Measurements from ENCODE around the gene CADM4. TPM values are rescaled to one million over a fixed set of nuclear protein-coding genes. Genes with fewer than 3 reads are reported as not detected.

The CADM4 gene
- total and polyA plus RNA-seq, 4 donors: 0.47 to 4.9 (median 3.3) TPM

DNA sequence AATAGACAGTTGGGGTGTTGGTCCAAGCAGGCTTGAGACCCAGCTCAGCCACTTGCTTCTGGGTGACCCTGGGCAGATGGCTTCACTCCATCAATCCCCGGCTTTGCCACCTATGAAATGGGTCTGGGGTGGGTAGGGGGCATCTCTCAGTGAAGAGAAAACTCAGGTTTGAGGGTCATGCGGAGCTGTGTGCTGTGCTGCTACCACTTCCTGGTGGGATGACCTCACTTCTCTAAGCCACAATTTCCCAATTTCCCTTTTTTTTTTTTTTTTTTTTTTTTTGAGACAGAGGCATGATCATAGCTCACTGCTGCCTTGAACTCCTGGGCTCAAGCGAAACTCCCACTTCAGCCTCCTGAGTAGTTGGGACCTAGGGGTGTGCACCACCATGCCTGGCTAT lies 34.9 kb upstream of the CADM4 start:
- Histone ChIP-seq H3K9me3 (ENCODE audit: control insufficient read depth in 4 of 4, low read length in 3 of 4) (peaks cover 0 to 3% (median 0%) of the 10 kb centered on the region in 4 donors), H3K36me3 (ENCODE audit: control insufficient read depth in 4 of 4, insufficient read depth in 3 of 4, low read depth in 1 of 4, low read length in 3 of 4) (no peaks in the 10 kb centered on the region), H3K27ac (ENCODE audit: low read depth in 1 of 2, low read length in 2 of 2) (peak overlapping the region; percentile 6 to 7), H3K4me3 (ENCODE audit: low read depth in 1 of 3, low read length in 3 of 3) (no peak overlapping the region), H3K27me3 (ENCODE audit: control insufficient read depth in 4 of 4, insufficient read depth in 4 of 4, low read length in 3 of 4) (no peaks in the 10 kb centered on the region), H3K9ac (ENCODE audit: low read depth in 1 of 2, low read length in 2 of 2) (no peak overlapping the region), H3K4me1 (ENCODE audit: control insufficient read depth in 4 of 4, insufficient read depth in 4 of 4, low read length in 3 of 4) (no peaks in the 10 kb centered on the region)
- no peak for DNase-seq (ENCODE audit: low spot score)
- whole genome bisulfite sequencing: 62% methylated on average over 3 of the region's 3 CpGs
- TF ChIP-seq RXRA (IDR thresholded peaks at IDR 0.05): no peak
- no peak for TF ChIP-seq EGR1 (IDR thresholded peaks at IDR 0.05; ENCODE audit: low read depth in 2 of 2)
- TF ChIP-seq, protein P1, sequence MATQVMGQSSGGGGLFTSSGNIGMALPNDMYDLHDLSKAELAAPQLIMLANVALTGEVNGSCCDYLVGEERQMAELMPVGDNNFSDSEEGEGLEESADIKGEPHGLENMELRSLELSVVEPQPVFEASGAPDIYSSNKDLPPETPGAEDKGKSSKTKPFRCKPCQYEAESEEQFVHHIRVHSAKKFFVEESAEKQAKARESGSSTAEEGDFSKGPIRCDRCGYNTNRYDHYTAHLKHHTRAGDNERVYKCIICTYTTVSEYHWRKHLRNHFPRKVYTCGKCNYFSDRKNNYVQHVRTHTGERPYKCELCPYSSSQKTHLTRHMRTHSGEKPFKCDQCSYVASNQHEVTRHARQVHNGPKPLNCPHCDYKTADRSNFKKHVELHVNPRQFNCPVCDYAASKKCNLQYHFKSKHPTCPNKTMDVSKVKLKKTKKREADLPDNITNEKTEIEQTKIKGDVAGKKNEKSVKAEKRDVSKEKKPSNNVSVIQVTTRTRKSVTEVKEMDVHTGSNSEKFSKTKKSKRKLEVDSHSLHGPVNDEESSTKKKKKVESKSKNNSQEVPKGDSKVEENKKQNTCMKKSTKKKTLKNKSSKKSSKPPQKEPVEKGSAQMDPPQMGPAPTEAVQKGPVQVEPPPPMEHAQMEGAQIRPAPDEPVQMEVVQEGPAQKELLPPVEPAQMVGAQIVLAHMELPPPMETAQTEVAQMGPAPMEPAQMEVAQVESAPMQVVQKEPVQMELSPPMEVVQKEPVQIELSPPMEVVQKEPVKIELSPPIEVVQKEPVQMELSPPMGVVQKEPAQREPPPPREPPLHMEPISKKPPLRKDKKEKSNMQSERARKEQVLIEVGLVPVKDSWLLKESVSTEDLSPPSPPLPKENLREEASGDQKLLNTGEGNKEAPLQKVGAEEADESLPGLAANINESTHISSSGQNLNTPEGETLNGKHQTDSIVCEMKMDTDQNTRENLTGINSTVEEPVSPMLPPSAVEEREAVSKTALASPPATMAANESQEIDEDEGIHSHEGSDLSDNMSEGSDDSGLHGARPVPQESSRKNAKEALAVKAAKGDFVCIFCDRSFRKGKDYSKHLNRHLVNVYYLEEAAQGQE (IDR thresholded peaks at IDR 0.05): no peak
- TF ChIP-seq, protein P2, sequence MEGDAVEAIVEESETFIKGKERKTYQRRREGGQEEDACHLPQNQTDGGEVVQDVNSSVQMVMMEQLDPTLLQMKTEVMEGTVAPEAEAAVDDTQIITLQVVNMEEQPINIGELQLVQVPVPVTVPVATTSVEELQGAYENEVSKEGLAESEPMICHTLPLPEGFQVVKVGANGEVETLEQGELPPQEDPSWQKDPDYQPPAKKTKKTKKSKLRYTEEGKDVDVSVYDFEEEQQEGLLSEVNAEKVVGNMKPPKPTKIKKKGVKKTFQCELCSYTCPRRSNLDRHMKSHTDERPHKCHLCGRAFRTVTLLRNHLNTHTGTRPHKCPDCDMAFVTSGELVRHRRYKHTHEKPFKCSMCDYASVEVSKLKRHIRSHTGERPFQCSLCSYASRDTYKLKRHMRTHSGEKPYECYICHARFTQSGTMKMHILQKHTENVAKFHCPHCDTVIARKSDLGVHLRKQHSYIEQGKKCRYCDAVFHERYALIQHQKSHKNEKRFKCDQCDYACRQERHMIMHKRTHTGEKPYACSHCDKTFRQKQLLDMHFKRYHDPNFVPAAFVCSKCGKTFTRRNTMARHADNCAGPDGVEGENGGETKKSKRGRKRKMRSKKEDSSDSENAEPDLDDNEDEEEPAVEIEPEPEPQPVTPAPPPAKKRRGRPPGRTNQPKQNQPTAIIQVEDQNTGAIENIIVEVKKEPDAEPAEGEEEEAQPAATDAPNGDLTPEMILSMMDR (IDR thresholded peaks at IDR 0.05; ENCODE audit: low read depth, low read length, missing input control): no peak
- TF ChIP-seq, protein P3, sequence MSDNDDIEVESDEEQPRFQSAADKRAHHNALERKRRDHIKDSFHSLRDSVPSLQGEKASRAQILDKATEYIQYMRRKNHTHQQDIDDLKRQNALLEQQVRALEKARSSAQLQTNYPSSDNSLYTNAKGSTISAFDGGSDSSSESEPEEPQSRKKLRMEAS (IDR thresholded peaks at IDR 0.05): no peak
- TF ChIP-seq FOXA2 (IDR thresholded peaks at IDR 0.05): no peak
- TF ChIP-seq NR2F2 (IDR thresholded peaks at IDR 0.05): no peak
- TF ChIP-seq RAD21 (IDR thresholded peaks at IDR 0.05): no peak
- no peak for TF ChIP-seq FOXA1 (IDR thresholded peaks at IDR 0.05)
- TF ChIP-seq HNF4A (conservative IDR thresholded peaks at IDR 0.05): no peak
- TF ChIP-seq, protein P4, sequence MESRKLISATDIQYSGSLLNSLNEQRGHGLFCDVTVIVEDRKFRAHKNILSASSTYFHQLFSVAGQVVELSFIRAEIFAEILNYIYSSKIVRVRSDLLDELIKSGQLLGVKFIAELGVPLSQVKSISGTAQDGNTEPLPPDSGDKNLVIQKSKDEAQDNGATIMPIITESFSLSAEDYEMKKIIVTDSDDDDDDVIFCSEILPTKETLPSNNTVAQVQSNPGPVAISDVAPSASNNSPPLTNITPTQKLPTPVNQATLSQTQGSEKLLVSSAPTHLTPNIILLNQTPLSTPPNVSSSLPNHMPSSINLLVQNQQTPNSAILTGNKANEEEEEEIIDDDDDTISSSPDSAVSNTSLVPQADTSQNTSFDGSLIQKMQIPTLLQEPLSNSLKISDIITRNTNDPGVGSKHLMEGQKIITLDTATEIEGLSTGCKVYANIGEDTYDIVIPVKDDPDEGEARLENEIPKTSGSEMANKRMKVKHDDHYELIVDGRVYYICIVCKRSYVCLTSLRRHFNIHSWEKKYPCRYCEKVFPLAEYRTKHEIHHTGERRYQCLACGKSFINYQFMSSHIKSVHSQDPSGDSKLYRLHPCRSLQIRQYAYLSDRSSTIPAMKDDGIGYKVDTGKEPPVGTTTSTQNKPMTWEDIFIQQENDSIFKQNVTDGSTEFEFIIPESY (IDR thresholded peaks at IDR 0.05): no peak
- TF ChIP-seq HNF4G (IDR thresholded peaks at IDR 0.05): no peak
- TF ChIP-seq, protein P5, sequence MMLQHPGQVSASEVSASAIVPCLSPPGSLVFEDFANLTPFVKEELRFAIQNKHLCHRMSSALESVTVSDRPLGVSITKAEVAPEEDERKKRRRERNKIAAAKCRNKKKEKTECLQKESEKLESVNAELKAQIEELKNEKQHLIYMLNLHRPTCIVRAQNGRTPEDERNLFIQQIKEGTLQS (IDR thresholded peaks at IDR 0.05): no peak
- TF ChIP-seq YY1 (IDR thresholded peaks at IDR 0.05): no peak
- no peak for TF ChIP-seq SP1 (IDR thresholded peaks at IDR 0.05)
- TF ChIP-seq GABPA (IDR thresholded peaks at IDR 0.05 in 1 of 2, conservative IDR thresholded peaks at IDR 0.05 in 1 of 2): no peak
- TF ChIP-seq JUND (IDR thresholded peaks at IDR 0.05): no peak

Measured in liver (tissue), 9 donors.